Gastroesophageal sphincter (tissue), 3 donors: ENCODE results near the gene EXOC4.

Source experiments
- EP300 ChIP-seq: sonication (generic); formaldehyde crosslinking; IDR thresholded peaks from one replicate; pipeline ENCODE4 v1.6.1; 2017; ENCODE audit warnings: antibody characterized with exemption, mild to moderate bottlenecking
- POLR2A ChIP-seq, 2 donors: fragments of 450-650 bp; IDR thresholded peaks; one replicate each; pipeline ENCODE4 v1.6.1; 2017; ENCODE audit warnings: antibody characterized with exemption in 2 of 2, mild to moderate bottlenecking in 2 of 2, moderate library complexity in 1 of 2
- POLR2AphosphoS5 ChIP-seq: sonication (generic); formaldehyde crosslinking; IDR thresholded peaks from one replicate; pipeline ENCODE4 v1.6.1; 2017; ENCODE audit warnings: antibody characterized with exemption
- TF ChIP-seq, protein P1 (sequence below), 4 experiments: fragments of 200-600 bp in 2 of 4; fragments of 450-650 bp in 2 of 4; sonication (generic) in 1 of 4; IDR thresholded peaks; one replicate each; pipeline ENCODE4 v1.5.1; 2017 to 2019; ENCODE audit warnings: antibody characterized with exemption in 4 of 4, mild to moderate bottlenecking in 2 of 4, moderate library complexity in 2 of 4

DNA sequence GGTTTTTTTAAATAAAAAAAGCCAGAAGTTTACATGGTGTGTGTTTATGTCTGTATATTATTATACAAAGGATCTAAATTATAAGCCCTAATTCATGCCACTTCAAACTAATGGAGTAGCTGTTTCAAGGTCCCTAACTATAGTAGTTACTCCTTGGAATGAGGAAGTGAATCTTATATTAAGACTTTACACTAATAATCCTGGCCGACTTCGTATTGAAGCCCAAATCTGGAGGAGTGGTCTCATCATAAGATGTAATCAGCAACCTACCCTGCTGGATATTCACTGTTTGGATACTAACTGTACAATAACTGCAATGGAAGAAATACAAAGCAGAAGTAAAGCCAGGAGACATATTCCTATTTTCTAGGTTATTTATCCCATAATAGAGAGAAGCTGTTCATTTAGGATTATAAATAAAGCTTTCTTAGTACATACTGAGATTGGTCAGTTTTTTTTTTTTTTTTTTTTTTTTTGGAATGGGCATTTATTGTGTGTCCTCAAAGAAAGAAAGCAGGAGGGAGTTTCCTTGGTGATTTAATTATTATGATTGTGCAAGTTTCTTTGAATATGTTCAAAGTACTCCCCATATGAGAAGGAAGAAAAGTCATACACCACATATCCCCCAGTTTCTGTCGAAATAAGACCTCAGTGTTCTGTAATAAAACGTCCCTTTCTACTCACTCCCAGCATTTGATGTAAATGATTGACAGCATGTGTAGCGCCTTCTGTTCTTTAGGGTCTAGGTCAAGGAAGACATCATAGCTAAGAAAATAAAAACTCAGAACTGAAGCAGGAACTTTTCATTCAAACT, 397.8 kb downstream of the EXOC4 start:
- TF ChIP-seq, protein P1, sequence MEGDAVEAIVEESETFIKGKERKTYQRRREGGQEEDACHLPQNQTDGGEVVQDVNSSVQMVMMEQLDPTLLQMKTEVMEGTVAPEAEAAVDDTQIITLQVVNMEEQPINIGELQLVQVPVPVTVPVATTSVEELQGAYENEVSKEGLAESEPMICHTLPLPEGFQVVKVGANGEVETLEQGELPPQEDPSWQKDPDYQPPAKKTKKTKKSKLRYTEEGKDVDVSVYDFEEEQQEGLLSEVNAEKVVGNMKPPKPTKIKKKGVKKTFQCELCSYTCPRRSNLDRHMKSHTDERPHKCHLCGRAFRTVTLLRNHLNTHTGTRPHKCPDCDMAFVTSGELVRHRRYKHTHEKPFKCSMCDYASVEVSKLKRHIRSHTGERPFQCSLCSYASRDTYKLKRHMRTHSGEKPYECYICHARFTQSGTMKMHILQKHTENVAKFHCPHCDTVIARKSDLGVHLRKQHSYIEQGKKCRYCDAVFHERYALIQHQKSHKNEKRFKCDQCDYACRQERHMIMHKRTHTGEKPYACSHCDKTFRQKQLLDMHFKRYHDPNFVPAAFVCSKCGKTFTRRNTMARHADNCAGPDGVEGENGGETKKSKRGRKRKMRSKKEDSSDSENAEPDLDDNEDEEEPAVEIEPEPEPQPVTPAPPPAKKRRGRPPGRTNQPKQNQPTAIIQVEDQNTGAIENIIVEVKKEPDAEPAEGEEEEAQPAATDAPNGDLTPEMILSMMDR (IDR thresholded peaks at IDR 0.05), result no peak
- no peak for TF ChIP-seq POLR2A (IDR thresholded peaks at IDR 0.05)
- no peak for TF ChIP-seq POLR2AphosphoS5
- no peak for TF ChIP-seq EP300
